Effector memory CD4-positive, alpha-beta T cell (primary cell): ENCODE measurements around the gene RAPGEFL1.
"Not testable (repeated sequence)": the region's sequence is repeated elsewhere in the genome, so short reads cannot be mapped to it uniquely, and the experiment has no call there.

Experiments
- DNase-seq, 3 donors: peaks; one replicate each; pipeline ENCODE4 v3.0.0-alpha.2; 2020
- H3K27ac ChIP-seq: 2 replicates; pipeline ENCODE4 v1.7.0; 2013; ENCODE audit warnings: mild to moderate bottlenecking, low read length, moderate library complexity; ENCODE audit not compliant: insufficient read depth, poor library complexity, severe bottlenecking
- H3K27me3 ChIP-seq: replicated peaks from 2 replicates; pipeline ENCODE4 v1.7.0; 2013; ENCODE audit warnings: mild to moderate bottlenecking, low read length; ENCODE audit not compliant: insufficient read depth, control insufficient read depth, poor library complexity, severe bottlenecking
- H3K36me3 ChIP-seq: 2 replicates; pipeline ENCODE4 v1.7.0; 2013; ENCODE audit warnings: mild to moderate bottlenecking, low read length, moderate library complexity; ENCODE audit not compliant: control insufficient read depth, insufficient read depth
- H3K4me1 ChIP-seq: 2 replicates; pipeline ENCODE4 v1.7.0; 2013; ENCODE audit warnings: low read length, mild to moderate bottlenecking; ENCODE audit not compliant: control insufficient read depth, insufficient read depth, poor library complexity, severe bottlenecking
- H3K4me3 ChIP-seq: 2 replicates; pipeline ENCODE4 v1.7.0; 2013; ENCODE audit warnings: low read length, low read depth, mild to moderate bottlenecking; ENCODE audit not compliant: insufficient read depth, poor library complexity, severe bottlenecking
- H3K9me3 ChIP-seq: 2 replicates; pipeline ENCODE4 v1.7.0; 2013; ENCODE audit warnings: mild to moderate bottlenecking, low read length, moderate library complexity; ENCODE audit not compliant: control insufficient read depth

RAPGEFL1 gene

DNA sequence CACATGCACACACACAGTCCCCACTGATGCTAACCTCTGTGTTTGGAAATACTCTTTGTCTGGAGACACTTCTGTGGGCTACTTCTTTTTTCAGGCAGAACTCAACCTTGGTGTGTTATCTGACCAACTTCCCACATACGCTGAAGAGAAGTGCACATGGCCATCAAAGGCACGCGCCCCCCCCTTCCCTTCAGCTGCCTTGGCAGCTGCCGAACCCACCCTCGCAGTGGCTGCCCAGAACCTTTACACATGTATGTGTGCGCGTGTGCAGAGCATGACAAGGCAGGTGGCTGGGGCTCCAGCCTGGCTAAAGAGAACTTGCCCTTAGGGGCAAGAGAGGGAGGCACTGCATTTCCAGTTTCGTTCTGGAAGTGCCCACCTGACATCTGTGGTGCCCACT lies 3.9 kb downstream of the RAPGEFL1 start:
- H3K4me1 ChIP-seq, result peaks cover 13% of the 10 kb centered on the region
- H3K36me3 ChIP-seq, result no peaks in the 10 kb centered on the region
- no peak for DNase-seq
- no peaks in the 10 kb centered on the region for H3K27me3 ChIP-seq
- no peak overlapping the region for H3K4me3 ChIP-seq
- H3K27ac ChIP-seq, result no peak overlapping the region
- H3K9me3 ChIP-seq, result no peaks in the 10 kb centered on the region

DNA sequence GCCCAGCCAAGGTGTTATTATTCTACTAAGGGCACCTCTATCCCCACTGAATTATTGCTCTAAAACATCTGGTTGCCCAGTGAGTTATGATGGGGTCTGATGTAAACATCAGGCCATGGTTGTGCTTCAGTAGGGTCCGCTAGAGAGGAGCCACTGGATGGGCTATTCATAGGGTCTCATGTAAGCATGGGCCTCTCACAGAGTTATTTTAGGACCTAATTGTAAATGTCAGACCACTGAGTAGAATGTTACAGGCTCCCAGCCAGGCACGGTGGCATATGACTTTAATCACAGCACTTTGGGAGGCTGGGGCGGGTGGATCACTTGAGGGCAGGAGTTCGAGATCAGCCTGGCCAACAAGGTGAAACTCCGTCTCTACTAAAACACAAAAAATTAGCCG lies 5.3 kb downstream of the RAPGEFL1 start:
- no peaks in the 10 kb centered on the region for H3K36me3 ChIP-seq
- no peak overlapping the region for H3K27ac ChIP-seq
- no peak for DNase-seq
- H3K27me3 ChIP-seq, result no peaks in the 10 kb centered on the region
- H3K9me3 ChIP-seq, result no peaks in the 10 kb centered on the region
- peaks cover 7% of the 10 kb centered on the region for H3K4me1 ChIP-seq
- no peak overlapping the region for H3K4me3 ChIP-seq

DNA sequence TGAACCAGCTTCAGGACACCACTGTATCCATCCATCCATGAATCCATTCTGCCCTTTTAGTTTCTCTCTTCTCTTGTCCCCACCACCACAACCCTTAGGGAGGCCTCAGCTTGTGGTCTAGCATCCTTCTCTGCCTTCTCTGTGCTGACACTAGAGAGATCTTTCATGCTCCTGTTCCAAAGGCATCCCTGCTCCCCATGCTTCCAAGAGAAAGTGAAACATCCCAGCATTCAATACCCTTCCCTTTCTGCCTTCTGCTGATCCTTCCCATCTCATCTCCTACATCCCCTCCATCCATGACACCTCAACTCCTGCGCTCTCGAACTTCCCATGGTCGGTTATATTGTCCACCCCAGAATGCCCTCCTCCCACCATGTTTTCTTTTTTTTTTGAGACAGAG lies 10.0 kb downstream of the RAPGEFL1 start:
- Histone ChIP-seq H3K27me3 (no peaks in the 10 kb centered on the region), H3K4me3 (no peak overlapping the region), H3K4me1 (peaks cover 7% of the 10 kb centered on the region), H3K27ac (no peak overlapping the region), H3K36me3 (no peaks in the 10 kb centered on the region), H3K9me3 (no peaks in the 10 kb centered on the region)
- DNase-seq, result no peak

DNA sequence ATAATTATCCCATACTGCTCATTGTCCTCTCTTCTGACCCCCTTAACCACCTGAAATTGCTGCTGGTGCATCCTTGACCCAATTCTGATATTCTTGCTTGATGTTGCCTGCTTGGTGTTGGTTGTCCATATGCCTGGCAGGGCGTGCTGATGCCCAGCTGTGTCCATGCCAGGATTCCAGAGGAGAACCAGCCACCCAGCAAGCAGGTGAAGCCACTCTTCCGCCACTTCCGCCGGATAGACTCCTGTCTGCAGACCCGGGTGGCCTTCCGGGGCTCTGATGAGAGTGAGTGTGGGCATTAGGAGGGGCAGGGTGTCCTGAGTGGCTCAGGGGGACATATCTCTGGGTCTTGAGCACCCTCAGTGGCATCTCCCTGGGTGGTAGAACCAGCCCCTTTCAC lies 11.4 kb downstream of the RAPGEFL1 start:
- Histone ChIP-seq H3K9me3 (no peaks in the 10 kb centered on the region), H3K4me1 (peaks cover 7% of the 10 kb centered on the region), H3K36me3 (no peaks in the 10 kb centered on the region), H3K27me3 (no peaks in the 10 kb centered on the region), H3K27ac (no peak overlapping the region), H3K4me3 (no peak overlapping the region)
- no peak for DNase-seq

GRCh38 chr17:40190197-40191021 lies 13.1 kb downstream of the RAPGEFL1 start:
- Histone ChIP-seq H3K27ac (no peak overlapping the region), H3K4me3 (peak overlapping the region; percentile 78), H3K9me3 (no peaks in the 10 kb centered on the region), H3K4me1 (peaks cover 7% of the 10 kb centered on the region), H3K36me3 (no peaks in the 10 kb centered on the region), H3K27me3 (no peaks in the 10 kb centered on the region)
- DNase-seq, result no peak

DNA sequence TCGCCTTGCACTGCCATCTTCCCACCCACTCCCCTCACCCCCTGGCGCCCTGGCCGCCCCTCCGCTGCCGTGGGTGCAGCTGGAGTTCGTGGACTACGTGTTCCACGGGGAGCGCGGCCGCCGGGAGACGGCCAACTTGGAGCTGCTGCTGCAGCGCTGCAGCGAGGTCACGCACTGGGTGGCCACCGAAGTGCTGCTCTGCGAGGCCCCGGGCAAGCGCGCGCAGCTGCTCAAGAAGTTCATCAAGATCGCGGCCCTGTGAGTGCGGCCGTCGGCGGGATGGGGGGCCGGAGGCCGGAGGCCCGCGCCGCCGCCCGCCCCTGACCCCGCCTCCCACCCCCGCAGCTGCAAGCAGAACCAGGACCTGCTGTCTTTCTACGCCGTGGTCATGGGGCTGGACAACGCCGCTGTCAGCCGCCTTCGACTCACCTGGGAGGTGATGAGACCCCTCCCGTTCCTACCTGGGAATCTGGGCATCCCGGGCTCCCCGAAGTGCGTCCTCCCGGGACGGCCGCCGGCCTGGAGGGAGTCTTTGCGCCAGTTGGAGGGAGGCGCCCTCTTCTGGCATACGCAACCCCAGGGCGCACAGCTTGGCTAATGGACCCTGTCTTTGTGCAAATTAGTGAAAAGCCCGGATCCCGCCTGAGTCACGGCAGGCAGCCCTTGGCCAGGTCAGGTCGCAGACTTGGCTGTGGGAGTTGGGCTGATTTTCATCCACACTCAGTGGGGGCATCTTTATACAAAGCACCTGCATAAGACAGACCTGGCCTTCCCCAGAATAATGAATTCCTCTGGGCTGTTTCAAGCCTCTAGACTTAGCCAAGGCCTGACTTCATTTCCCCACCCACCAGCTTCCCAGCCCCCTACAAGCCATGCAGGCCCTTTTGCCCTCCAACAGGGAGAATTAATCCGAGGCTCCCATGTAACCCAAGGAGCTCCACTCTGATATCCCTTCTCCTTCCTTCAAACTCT lies 14.3 kb downstream of the RAPGEFL1 start:
- no peaks in the 10 kb centered on the region for H3K9me3 ChIP-seq
- DNase-seq, result peak; percentile 34 to 47 (median 38)
- H3K4me1 ChIP-seq, result peaks cover 7% of the 10 kb centered on the region
- H3K27me3 ChIP-seq, result no peaks in the 10 kb centered on the region
- peak overlapping the region; percentile 78 for H3K4me3 ChIP-seq
- H3K36me3 ChIP-seq, result no peaks in the 10 kb centered on the region
- H3K27ac ChIP-seq, result no peak overlapping the region

DNA sequence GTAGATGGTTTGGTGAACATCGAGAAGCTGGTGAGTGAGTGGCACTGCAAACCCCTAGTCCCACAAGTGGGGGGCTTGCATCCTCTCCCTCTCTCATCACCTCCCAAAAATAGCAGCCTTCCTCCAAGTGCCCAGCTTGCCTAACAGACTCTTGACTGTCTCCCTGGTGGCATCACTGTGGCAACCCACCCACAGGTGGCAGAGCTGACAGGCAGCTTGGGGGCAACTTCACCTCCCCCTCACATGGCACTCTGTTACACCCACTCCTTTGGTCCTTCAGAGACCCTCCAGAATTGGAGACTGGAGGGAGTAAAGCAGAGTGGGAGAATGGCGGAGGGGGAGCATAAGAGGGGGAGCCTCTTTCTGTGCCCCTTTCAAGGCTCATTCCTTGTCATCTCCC lies 15.7 kb downstream of the RAPGEFL1 start:
- Histone ChIP-seq H3K9me3 (no peaks in the 10 kb centered on the region), H3K27ac (no peak overlapping the region), H3K4me1 (peaks cover 7% of the 10 kb centered on the region), H3K4me3 (no peak overlapping the region), H3K36me3 (no peaks in the 10 kb centered on the region), H3K27me3 (no peaks in the 10 kb centered on the region)
- no peak for DNase-seq

DNA sequence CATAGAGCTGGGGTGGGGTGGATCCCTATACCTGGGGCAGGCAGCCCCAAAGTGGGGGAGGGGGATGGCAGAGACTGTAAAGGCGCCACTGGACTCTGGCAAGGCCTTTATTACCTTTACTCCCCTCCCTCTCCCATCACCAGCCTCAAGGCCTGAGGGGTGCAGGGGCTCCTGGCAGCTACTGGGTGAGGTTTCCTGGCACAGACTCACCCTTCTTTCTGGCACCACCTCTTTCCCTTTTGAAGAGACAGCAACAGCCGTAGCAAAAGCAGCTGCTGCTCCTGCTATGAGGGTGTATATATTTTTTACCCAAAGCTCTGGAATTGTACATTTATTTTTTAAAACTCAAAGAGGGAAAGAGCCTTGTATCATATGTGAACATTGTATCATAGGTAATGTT lies 17.6 kb downstream of the RAPGEFL1 start:
- H3K4me3 ChIP-seq, result no peak overlapping the region
- no peak overlapping the region for H3K27ac ChIP-seq
- no peak for DNase-seq
- no peaks in the 10 kb centered on the region for H3K27me3 ChIP-seq
- H3K4me1 ChIP-seq, result peaks cover 7% of the 10 kb centered on the region
- H3K9me3 ChIP-seq, result no peaks in the 10 kb centered on the region
- H3K36me3 ChIP-seq, result no peaks in the 10 kb centered on the region

DNA sequence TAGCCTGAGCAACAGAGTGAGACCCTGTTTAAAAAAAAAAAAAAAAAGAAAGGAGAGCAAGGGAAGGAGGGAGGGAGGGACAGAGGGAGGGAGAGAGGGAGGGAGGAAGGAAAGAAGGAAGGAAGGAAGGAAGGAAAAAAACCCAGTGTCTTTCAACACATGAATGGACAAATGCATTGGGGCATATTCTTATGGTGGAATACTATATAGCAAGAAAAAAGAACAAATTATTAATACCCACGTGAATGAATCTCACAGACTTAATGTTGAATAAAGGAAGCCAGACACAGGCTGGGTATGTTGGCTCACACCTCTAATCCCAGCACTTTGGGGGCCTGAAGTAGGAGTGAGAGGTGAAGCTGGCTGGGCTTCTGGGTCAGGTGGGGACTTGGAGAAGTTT lies 20.3 kb downstream of the RAPGEFL1 start:
- Histone ChIP-seq H3K36me3 (no peaks in the 10 kb centered on the region), H3K4me3 (no peak overlapping the region), H3K27ac (no peak overlapping the region), H3K9me3 (no peaks in the 10 kb centered on the region), H3K4me1 (no peaks in the 10 kb centered on the region), H3K27me3 (no peaks in the 10 kb centered on the region)
- no peak for DNase-seq

- not testable (repeated sequence) for DNase-seq, H3K4me1 ChIP-seq, H3K36me3 ChIP-seq, H3K27ac ChIP-seq, H3K27me3 ChIP-seq, H3K4me3 ChIP-seq, H3K9me3 ChIP-seq
Observed at GRCh38 chr17:40197965-40198456, 20.7 kb downstream of the RAPGEFL1 start.
